Measurements from ENCODE around the gene YIPF3. TPM values are rescaled to one million over a fixed set of nuclear protein-coding genes. Genes with fewer than 3 reads are reported as not detected.
A peak's percentile ranks its signal among the peaks of the same experiment; 100 is the strongest.
"Not testable (repeated sequence)": the region's sequence is repeated elsewhere in the genome, so short reads cannot be mapped to it uniquely, and the experiment has no call there.

The YIPF3 gene
- total RNA-seq, 1 experiment from 2014 or later, result 61.7 TPM

GRCh38 chr6:43468748-43469681, 47.7 kb downstream of the YIPF3 start:
- Histone ChIP-seq H3K4me3 (no peak overlapping the region), H3K27me3 (no peaks in the 10 kb centered on the region), H3K4me1 (no peaks in the 10 kb centered on the region), H3K27ac (no peak overlapping the region), H3K36me3 (no peaks in the 10 kb centered on the region), H3K9me3 (replicated peaks) (no peaks in the 10 kb centered on the region)
- no peak for DNase-seq

DNA sequence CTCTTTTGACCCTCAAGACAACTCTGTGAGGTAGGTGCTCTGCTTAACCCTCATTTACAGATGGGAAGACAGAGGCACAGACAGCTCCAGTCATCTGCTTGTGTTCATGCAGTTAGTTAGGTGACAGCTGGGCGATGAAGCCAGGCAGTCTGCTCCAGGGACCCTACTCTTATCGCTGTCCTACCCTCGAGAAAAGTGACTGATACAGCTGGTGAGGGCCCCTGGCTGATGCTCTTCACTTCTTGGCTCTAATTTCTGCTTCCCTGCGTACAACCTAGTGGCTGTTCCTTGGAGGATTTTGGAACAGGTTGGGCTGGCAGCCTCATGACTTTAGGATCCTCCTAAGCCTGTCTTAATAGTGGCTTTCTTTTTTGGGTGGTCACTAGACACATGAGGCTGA, 48.5 kb downstream of the YIPF3 start:
- H3K36me3 ChIP-seq, result no peaks in the 10 kb centered on the region
- no peaks in the 10 kb centered on the region for H3K4me1 ChIP-seq
- no peak overlapping the region for H3K4me3 ChIP-seq
- no peak for DNase-seq
- no peak overlapping the region for H3K27ac ChIP-seq
- H3K27me3 ChIP-seq, result no peaks in the 10 kb centered on the region
- H3K9me3 ChIP-seq (replicated peaks), result no peaks in the 10 kb centered on the region

DNA sequence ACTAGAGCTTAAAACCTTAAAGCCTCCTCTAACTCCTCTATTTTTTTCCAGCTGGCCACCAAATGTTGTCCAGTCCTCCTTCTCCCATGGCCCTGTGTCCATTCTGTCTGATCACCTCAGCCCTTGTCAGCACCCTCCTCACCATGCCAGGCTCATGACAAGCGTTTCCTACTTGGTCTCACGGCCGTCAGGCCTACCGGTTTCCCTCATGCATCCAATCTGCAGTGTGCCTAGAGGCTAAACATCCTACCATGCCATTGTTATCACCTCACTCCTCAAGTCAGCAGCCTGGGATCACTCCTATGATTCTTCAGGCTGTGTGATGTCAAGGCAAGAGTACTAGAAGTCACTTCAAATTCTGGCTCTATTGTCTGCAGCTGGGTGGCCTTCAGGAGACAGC, 49.0 kb downstream of the YIPF3 start:
- H3K4me3 ChIP-seq, result no peak overlapping the region
- no peaks in the 10 kb centered on the region for H3K36me3 ChIP-seq
- no peak for DNase-seq
- no peaks in the 10 kb centered on the region for H3K9me3 ChIP-seq (replicated peaks)
- no peak overlapping the region for H3K27ac ChIP-seq
- H3K4me1 ChIP-seq, result peaks cover under 1% of the 10 kb centered on the region; the same call in 1 of the 2 replicates
- no peaks in the 10 kb centered on the region for H3K27me3 ChIP-seq

- not testable (repeated sequence) for H3K36me3 ChIP-seq; H3K4me1 ChIP-seq; DNase-seq; H3K4me3 ChIP-seq; H3K27me3 ChIP-seq; H3K27ac ChIP-seq; H3K9me3 ChIP-seq (replicated peaks)
Measured at GRCh38 chr6:43467265-43467664, 49.5 kb downstream of the YIPF3 start.

DNA sequence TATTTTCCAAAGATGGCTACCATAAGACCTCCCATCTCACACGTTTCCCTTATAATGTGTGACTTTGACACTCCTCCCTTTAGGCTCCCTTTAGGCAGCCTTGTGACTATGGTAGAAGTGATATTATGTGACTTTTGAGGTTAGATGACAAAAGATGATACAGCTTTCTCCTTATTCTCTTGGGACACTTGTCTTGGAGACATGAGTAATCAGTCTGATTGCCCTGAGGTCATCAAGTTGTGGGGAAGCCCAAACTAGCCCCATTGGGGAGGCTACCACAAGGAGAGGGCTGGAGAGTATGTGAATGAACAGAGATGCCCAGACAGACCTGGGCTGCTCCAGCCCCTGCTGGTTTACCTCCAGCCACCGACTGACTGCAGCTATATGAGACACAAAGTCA, 50.8 kb downstream of the YIPF3 start:
- no peak overlapping the region for H3K4me3 ChIP-seq
- no peak overlapping the region for H3K27ac ChIP-seq
- H3K36me3 ChIP-seq, result no peaks in the 10 kb centered on the region
- H3K4me1 ChIP-seq, result peaks cover 10% of the 10 kb centered on the region; the same call in 1 of the 2 replicates
- H3K9me3 ChIP-seq (replicated peaks), result no peaks in the 10 kb centered on the region
- no peak for DNase-seq
- no peaks in the 10 kb centered on the region for H3K27me3 ChIP-seq

DNA sequence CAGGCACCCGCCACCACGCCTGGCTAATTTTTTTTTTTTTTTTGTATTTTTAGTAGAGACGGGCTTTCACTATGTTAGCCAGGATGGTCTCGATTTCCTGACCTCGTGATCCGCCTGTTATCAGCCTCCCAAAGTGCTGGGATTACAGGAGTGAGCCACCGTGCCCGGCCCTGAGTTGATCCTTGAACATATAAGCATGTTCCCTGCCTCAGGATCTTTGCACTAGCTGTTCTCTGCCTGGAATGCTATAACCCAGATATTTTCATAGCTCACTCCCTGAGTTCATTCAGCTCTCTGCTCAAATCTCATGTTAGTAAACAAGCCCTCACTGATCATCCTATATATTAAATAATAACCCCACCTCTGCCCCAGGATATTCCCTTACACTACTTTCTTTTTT, 52.4 kb downstream of the YIPF3 start:
- Histone ChIP-seq H3K4me1 (peaks cover 10% of the 10 kb centered on the region; the same call in 1 of the 2 replicates), H3K4me3 (no peak overlapping the region), H3K9me3 (replicated peaks) (no peaks in the 10 kb centered on the region), H3K27ac (no peak overlapping the region), H3K36me3 (no peaks in the 10 kb centered on the region), H3K27me3 (no peaks in the 10 kb centered on the region)
- no peak for DNase-seq

- Histone ChIP-seq H3K36me3 (no peaks in the 10 kb centered on the region), H3K4me1 (peaks cover 10% of the 10 kb centered on the region; the same call in 1 of the 2 replicates), H3K4me3 (no peak overlapping the region), H3K27me3 (no peaks in the 10 kb centered on the region), H3K27ac (no peak overlapping the region), H3K9me3 (replicated peaks) (0 out of 2 replicates have a peak, but pooled peaks cover under 1% of the 10 kb centered on the region)
- DNase-seq, result peak; percentile 31 to 63
Measured at GRCh38 chr6:43461936-43462335, 54.8 kb downstream of the YIPF3 start.

Other genes starting within 250 kb of the YIPF3 start
- gene SLC22A7, start 218.7 kb downstream of the YIPF3 start, total RNA-seq (2014; rRNA removed; shearing (Covaris generic)), result not detected in 2 replicates
- gene CRIP3, start 208.1 kb downstream of the YIPF3 start, total RNA-seq (2014; rRNA removed; shearing (Covaris generic)), result not detected in 2 replicates
- 17.2 and 17.7 TPM in 2 replicates for gene ZNF318, start 147.3 kb downstream of the YIPF3 start, total RNA-seq (2014; rRNA removed; shearing (Covaris generic))
- gene ABCC10, start 89.4 kb downstream of the YIPF3 start, total RNA-seq (2014; rRNA removed; shearing (Covaris generic)), result 6.9 and 10.3 TPM in 2 replicates
- 5.4 and 5.8 TPM in 2 replicates for gene DLK2, start 61.4 kb downstream of the YIPF3 start, total RNA-seq (2014; rRNA removed; shearing (Covaris generic))
- gene TJAP1, start 39.4 kb downstream of the YIPF3 start, total RNA-seq (2014; rRNA removed; shearing (Covaris generic)), result 32.2 and 38.8 TPM in 2 replicates
- gene LRRC73, start 6.6 kb downstream of the YIPF3 start, total RNA-seq (2014; rRNA removed; shearing (Covaris generic)), result 0.14 TPM in 1 of 2 replicates, not detected in the other
- 37.3 and 38.3 TPM in 2 replicates for gene POLR1C, start 163 bp upstream of the YIPF3 start, total RNA-seq (2014; rRNA removed; shearing (Covaris generic))
- 75.1 and 88.6 TPM in 2 replicates for gene XPO5, start 59.1 kb upstream of the YIPF3 start, total RNA-seq (2014; rRNA removed; shearing (Covaris generic))
- 10.3 and 12.4 TPM in 2 replicates for gene POLH, start 59.3 kb upstream of the YIPF3 start, total RNA-seq (2014; rRNA removed; shearing (Covaris generic))
- gene GTPBP2, start 112.3 kb upstream of the YIPF3 start, total RNA-seq (2014; rRNA removed; shearing (Covaris generic)), result 43.4 and 58.1 TPM in 2 replicates
- 28.0 and 34.4 TPM in 2 replicates for gene MAD2L1BP, start 118.9 kb upstream of the YIPF3 start, total RNA-seq (2014; rRNA removed; shearing (Covaris generic))
- gene RSPH9, start 128.1 kb upstream of the YIPF3 start, total RNA-seq (2014; rRNA removed; shearing (Covaris generic)), result not detected in 2 replicates
- gene MRPS18A, start 170.9 kb upstream of the YIPF3 start, total RNA-seq (2014; rRNA removed; shearing (Covaris generic)), result 51.6 and 54.7 TPM in 2 replicates